Measurements from ENCODE around the gene RER1.

GRCh38 chr1:2389644-2390043 is 2.0 kb upstream of the RER1 start:
- TF ChIP-seq POLR2A (IDR thresholded peaks at IDR 0.05) (no peak), CTCF (IDR thresholded peaks at IDR 0.05 in 4 of 5, conservative IDR thresholded peaks at IDR 0.05 in 1 of 5) (no peak)

Measured in gastrocnemius medialis (tissue), 4 donors.